Measurements from ENCODE around the gene ACOT2. TPM values are rescaled to one million over a fixed set of nuclear protein-coding genes. Genes with fewer than 3 reads are reported as not detected.
A peak's percentile ranks its signal among the peaks of the same experiment; 100 is the strongest.
"Not testable (repeated sequence)": the region's sequence is repeated elsewhere in the genome, so short reads cannot be mapped to it uniquely, and the experiment has no call there.

ACOT2 gene
- polyA plus RNA-seq, 1 donor (not counting 4 experiments of a cell fraction or from before 2014, with no cell fraction given), result 5.4 TPM

DNA sequence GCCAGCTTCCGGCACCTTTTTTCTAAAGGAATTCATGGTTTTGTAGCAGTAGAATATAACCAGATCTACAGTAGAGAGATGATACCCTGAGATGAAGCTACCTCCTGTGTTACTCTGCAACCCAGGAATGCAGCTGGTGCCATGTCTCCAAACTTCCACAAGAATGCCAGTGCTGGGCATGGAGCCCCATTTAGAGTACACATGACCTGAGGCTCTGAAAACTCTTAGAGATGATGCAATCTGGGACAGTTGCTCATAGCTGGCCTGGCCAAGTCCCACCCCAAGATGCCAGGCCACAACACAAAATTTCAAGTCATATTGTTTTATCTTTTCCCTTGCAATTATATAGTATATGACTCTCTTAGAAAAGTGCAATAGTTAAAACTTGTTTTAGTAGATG, 23.7 kb upstream of the ACOT2 start:
- H2AFZ ChIP-seq (ENCODE audit: control insufficient read depth, low read length); H3K9me1 ChIP-seq (ENCODE audit: control insufficient read depth, extremely low read depth, insufficient read depth, low read length); H3K9me3 ChIP-seq (ENCODE audit: control insufficient read depth, low read depth, low read length); H3K27ac ChIP-seq (ENCODE audit: control insufficient read depth, insufficient read depth, low read length); dilution Hi-C loops (cut with MboI; ENCODE audit: extremely low pct_ligation_motif_present, low sequenced_read_pairs); H3K4me2 ChIP-seq (ENCODE audit: control insufficient read depth, extremely low read depth, insufficient read depth, low read depth, low read length); H3K36me3 ChIP-seq (ENCODE audit: control insufficient read depth in 2 of 2, extremely low read depth in 1 of 2, insufficient read depth in 2 of 2, low read length in 2 of 2); H3K79me2 ChIP-seq (ENCODE audit: control insufficient read depth, insufficient read depth, low read length); DNase-seq (ENCODE audit: low read depth, low spot score); H4K20me1 ChIP-seq (ENCODE audit: control insufficient read depth, extremely low read depth, insufficient read depth, low read length); H3K27me3 ChIP-seq (ENCODE audit: control insufficient read depth, extremely low read depth, insufficient read depth, low read length); H3K4me1 ChIP-seq (ENCODE audit: control insufficient read depth, extremely low read depth, insufficient read depth, low read length); H3K4me3 ChIP-seq (ENCODE audit: control insufficient read depth in 2 of 3, extremely low read depth in 1 of 3, insufficient read depth in 2 of 3, low read depth in 1 of 3, low read length in 3 of 3); H3K9ac ChIP-seq (ENCODE audit: control insufficient read depth, extremely low read depth, insufficient read depth, low read length): not testable (repeated sequence)
- peak; percentile 98 for FAIRE-seq

DNA sequence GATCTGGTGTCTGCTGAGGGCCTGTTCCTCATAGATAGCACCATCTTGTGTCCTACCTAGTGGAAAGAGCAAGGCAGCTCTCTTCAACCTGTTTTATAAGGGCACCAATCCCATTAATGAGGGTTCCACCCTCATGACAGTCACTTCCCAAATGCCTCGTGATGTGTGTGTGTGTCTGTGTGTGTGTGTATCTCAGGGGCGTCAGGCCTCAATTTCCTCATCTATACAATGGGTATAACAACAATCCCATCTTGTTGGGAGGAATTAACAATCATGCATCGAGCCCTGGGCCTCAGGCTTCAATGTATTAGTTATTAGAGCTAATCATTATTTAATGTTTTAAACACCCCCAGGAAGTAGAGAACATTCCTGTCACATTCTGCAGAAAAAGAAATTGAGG, 19.9 kb upstream of the ACOT2 start:
- H3K4me1 ChIP-seq (ENCODE audit: control insufficient read depth, extremely low read depth, insufficient read depth, low read length); H4K20me1 ChIP-seq (ENCODE audit: control insufficient read depth, extremely low read depth, insufficient read depth, low read length); H3K27me3 ChIP-seq (ENCODE audit: control insufficient read depth, extremely low read depth, insufficient read depth, low read length); dilution Hi-C loops (cut with MboI; ENCODE audit: extremely low pct_ligation_motif_present, low sequenced_read_pairs); DNase-seq (ENCODE audit: low read depth, low spot score); H3K9me3 ChIP-seq (ENCODE audit: control insufficient read depth, low read depth, low read length); H3K79me2 ChIP-seq (ENCODE audit: control insufficient read depth, insufficient read depth, low read length); H3K9ac ChIP-seq (ENCODE audit: control insufficient read depth, extremely low read depth, insufficient read depth, low read length); H3K9me1 ChIP-seq (ENCODE audit: control insufficient read depth, extremely low read depth, insufficient read depth, low read length); H2AFZ ChIP-seq (ENCODE audit: control insufficient read depth, low read length); H3K27ac ChIP-seq (ENCODE audit: control insufficient read depth, insufficient read depth, low read length); FAIRE-seq; H3K4me3 ChIP-seq (ENCODE audit: control insufficient read depth in 2 of 3, extremely low read depth in 1 of 3, insufficient read depth in 2 of 3, low read depth in 1 of 3, low read length in 3 of 3); H3K4me2 ChIP-seq (ENCODE audit: control insufficient read depth, extremely low read depth, insufficient read depth, low read depth, low read length); H3K36me3 ChIP-seq (ENCODE audit: control insufficient read depth in 2 of 2, extremely low read depth in 1 of 2, insufficient read depth in 2 of 2, low read length in 2 of 2): not testable (repeated sequence)

DNA sequence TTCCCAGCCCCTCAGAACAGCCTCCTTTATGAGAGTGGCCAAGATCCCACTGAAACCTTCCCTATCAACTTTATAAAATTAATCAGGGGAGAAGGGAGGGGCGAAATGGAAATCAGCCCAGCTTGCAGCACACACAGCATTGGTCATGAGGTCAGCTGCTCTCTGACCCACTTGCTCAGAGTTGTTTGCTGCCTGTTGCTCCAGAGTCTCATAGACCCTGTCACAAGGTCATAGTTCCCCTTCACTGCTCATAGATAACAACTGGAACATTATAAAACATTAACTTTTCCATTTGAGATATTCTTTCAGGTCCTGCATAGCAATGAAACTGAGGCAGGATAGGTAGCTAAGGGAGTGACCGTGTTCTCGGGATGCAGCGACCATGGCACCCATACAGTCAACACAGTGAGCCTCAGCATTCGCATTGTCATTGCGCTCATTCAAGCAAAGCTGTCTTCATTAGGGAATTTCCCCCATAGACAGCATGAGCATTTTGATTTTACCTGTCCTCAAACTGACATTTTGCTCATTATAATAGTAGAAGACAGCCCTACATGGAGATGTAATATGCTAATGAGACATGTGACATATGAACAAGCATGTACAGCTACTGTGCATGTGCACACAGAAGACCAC, 19.0 kb upstream of the ACOT2 start:
- FAIRE-seq; H3K27me3 ChIP-seq (ENCODE audit: control insufficient read depth, extremely low read depth, insufficient read depth, low read length); H2AFZ ChIP-seq (ENCODE audit: control insufficient read depth, low read length); DNase-seq (ENCODE audit: low read depth, low spot score); H3K79me2 ChIP-seq (ENCODE audit: control insufficient read depth, insufficient read depth, low read length); H3K9ac ChIP-seq (ENCODE audit: control insufficient read depth, extremely low read depth, insufficient read depth, low read length); H3K36me3 ChIP-seq (ENCODE audit: control insufficient read depth in 2 of 2, extremely low read depth in 1 of 2, insufficient read depth in 2 of 2, low read length in 2 of 2); H3K4me1 ChIP-seq (ENCODE audit: control insufficient read depth, extremely low read depth, insufficient read depth, low read length); H3K27ac ChIP-seq (ENCODE audit: control insufficient read depth, insufficient read depth, low read length); H3K9me1 ChIP-seq (ENCODE audit: control insufficient read depth, extremely low read depth, insufficient read depth, low read length); H3K4me3 ChIP-seq (ENCODE audit: control insufficient read depth in 2 of 3, extremely low read depth in 1 of 3, insufficient read depth in 2 of 3, low read depth in 1 of 3, low read length in 3 of 3); H3K9me3 ChIP-seq (ENCODE audit: control insufficient read depth, low read depth, low read length); H3K4me2 ChIP-seq (ENCODE audit: control insufficient read depth, extremely low read depth, insufficient read depth, low read depth, low read length); dilution Hi-C loops (cut with MboI; ENCODE audit: extremely low pct_ligation_motif_present, low sequenced_read_pairs); H4K20me1 ChIP-seq (ENCODE audit: control insufficient read depth, extremely low read depth, insufficient read depth, low read length): not testable (repeated sequence)
